ENCODE data around the gene SLC22A1. TPM values are rescaled to one million over a fixed set of nuclear protein-coding genes. Genes with fewer than 3 reads are reported as not detected.

Gene SLC22A1
- total RNA-seq, 1 experiment from 2014 or later = 0.36 TPM

Other genes starting within 250 kb of the SLC22A1 start
- not detected in 2 replicates for gene MAS1, start 230.8 kb upstream of the SLC22A1 start, total RNA-seq (2014; rRNA removed; shearing (Covaris generic))
- gene IGF2R, start 152.7 kb upstream of the SLC22A1 start, total RNA-seq (2014; rRNA removed; shearing (Covaris generic)) = 32.4 and 36.2 TPM in 2 replicates
- not detected in 2 replicates for gene SLC22A2, start 137.0 kb downstream of the SLC22A1 start, total RNA-seq (2014; rRNA removed; shearing (Covaris generic))
- gene SLC22A3, start 226.6 kb downstream of the SLC22A1 start, total RNA-seq (2014; rRNA removed; shearing (Covaris generic)) = 1.7 and 2.2 TPM in 2 replicates